KMS-11 (cell line): ENCODE data around the gene CXCR6.

Experiments
- H2AFZ ChIP-seq: fragments of 200-600 bp; sonication (generic); 2 replicates; pipeline ENCODE4 v1.6.1; 2016; ENCODE audit warnings: antibody characterized with exemption, mixed run types, low read depth
- H3K27ac ChIP-seq: fragments of 200-600 bp; sonication (generic); 2 replicates; pipeline ENCODE4 v1.6.1; 2016; ENCODE audit warnings: mild to moderate bottlenecking, mixed run types
- H3K27me3 ChIP-seq: fragments of 200-600 bp; sonication (generic); 2 replicates; pipeline ENCODE4 v1.6.1; 2017; ENCODE audit warnings: mild to moderate bottlenecking, low read depth, mixed run types, moderate library complexity; ENCODE audit not compliant: insufficient read depth
- H3K36me3 ChIP-seq: fragments of 200-600 bp; sonication (generic); 2 replicates; pipeline ENCODE4 v1.6.1; 2017; ENCODE audit warnings: mild to moderate bottlenecking, mixed run types; ENCODE audit not compliant: insufficient read depth
- H3K4me1 ChIP-seq: fragments of 200-600 bp; sonication (generic); 2 replicates; pipeline ENCODE4 v1.6.1; 2016; ENCODE audit warnings: mild to moderate bottlenecking, low read depth, mixed run types; ENCODE audit not compliant: poor library complexity, severe bottlenecking
- H3K4me2 ChIP-seq: fragments of 200-600 bp; sonication (generic); 2 replicates; pipeline ENCODE4 v1.7.0; 2016; ENCODE audit warnings: mild to moderate bottlenecking, mixed run types
- H3K4me3 ChIP-seq: fragments of 200-600 bp; sonication (generic); IDR thresholded peaks from 2 replicates; pipeline ENCODE4 v1.6.1; 2017; ENCODE audit warnings: low read depth, low read length, mixed read lengths; ENCODE audit not compliant: insufficient read depth
- H3K79me2 ChIP-seq: fragments of 200-600 bp; sonication (generic); 2 replicates; pipeline ENCODE4 v1.6.1; 2016; ENCODE audit warnings: low read depth, mixed run types; ENCODE audit not compliant: insufficient read depth
- H3K9ac ChIP-seq: fragments of 200-600 bp; sonication (generic); 2 replicates; pipeline ENCODE4 v1.6.1; 2016; ENCODE audit warnings: mild to moderate bottlenecking, mixed run types
- H4K20me1 ChIP-seq: fragments of 200-600 bp; sonication (generic); 2 replicates; pipeline ENCODE4 v1.6.1; 2016; ENCODE audit warnings: mild to moderate bottlenecking, mixed run types; ENCODE audit not compliant: insufficient read depth
- TF ChIP-seq, protein P1 (sequence below): fragments of 200-600 bp; sonication (generic); conservative IDR thresholded peaks from 2 replicates; pipeline ENCODE4 v1.6.1; 2017; ENCODE audit warnings: low read depth, mild to moderate bottlenecking, antibody characterized with exemption, low read length, moderate library complexity, mixed read lengths

CXCR6 gene

GRCh38 chr3:45917146-45917898 lies 25.9 kb upstream of the CXCR6 start:
- no peaks in the 10 kb centered on the region for H3K27me3 ChIP-seq
- H3K36me3 ChIP-seq = no peaks in the 10 kb centered on the region
- H3K9ac ChIP-seq = no peak overlapping the region
- H3K27ac ChIP-seq = no peak overlapping the region
- H3K4me3 ChIP-seq = no peak overlapping the region
- H3K4me2 ChIP-seq = no peak overlapping the region
- TF ChIP-seq, protein P1, sequence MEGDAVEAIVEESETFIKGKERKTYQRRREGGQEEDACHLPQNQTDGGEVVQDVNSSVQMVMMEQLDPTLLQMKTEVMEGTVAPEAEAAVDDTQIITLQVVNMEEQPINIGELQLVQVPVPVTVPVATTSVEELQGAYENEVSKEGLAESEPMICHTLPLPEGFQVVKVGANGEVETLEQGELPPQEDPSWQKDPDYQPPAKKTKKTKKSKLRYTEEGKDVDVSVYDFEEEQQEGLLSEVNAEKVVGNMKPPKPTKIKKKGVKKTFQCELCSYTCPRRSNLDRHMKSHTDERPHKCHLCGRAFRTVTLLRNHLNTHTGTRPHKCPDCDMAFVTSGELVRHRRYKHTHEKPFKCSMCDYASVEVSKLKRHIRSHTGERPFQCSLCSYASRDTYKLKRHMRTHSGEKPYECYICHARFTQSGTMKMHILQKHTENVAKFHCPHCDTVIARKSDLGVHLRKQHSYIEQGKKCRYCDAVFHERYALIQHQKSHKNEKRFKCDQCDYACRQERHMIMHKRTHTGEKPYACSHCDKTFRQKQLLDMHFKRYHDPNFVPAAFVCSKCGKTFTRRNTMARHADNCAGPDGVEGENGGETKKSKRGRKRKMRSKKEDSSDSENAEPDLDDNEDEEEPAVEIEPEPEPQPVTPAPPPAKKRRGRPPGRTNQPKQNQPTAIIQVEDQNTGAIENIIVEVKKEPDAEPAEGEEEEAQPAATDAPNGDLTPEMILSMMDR = no peak
- peaks cover 14% of the 10 kb centered on the region for H3K4me1 ChIP-seq
- H3K79me2 ChIP-seq = no peaks in the 10 kb centered on the region
- no peak overlapping the region for H2AFZ ChIP-seq
- H4K20me1 ChIP-seq = no peaks in the 10 kb centered on the region

DNA sequence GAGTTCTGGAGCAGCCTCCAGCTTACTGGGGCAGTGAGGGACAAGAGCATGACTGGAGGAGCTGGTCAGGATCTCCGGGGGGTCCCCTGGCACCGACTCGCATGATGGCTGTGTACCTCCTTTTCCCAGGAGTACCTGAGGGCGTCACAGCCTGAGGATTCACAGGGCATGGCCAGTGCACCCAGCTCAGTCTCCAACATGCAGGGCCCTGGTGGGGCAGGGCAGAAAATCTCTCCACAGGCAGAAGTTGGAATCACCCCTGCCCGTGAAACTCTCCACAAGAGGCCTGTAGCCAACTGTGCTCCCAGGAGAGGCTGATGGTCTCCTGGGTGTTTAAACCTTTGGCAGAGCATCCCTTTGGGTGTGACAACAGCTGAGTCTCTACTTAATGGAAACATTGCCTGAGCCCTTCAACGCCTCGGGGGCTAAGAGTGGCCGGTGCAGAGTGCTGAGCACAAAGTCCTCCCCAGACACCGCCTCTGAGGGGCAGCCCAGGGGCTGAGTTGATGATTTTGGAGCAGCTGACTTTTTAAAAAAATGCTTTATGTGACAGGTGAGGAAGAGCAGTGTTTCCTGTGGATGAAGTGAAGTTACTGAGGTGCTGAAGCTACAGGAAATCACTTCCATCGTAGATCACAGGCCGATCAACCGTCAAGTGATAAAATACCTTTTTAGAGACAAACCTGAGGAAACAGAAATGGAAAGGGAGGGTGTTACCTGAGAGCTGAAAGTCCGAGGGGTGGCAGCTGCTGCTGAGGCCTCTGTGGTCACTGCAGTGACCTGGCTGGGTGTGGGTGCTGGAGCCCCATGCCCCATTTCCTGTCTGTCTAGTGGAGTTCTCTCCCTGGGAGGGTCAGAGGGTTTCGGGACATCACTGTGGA lies 21.9 kb upstream of the CXCR6 start:
- H3K27ac ChIP-seq = no peak overlapping the region
- H3K4me3 ChIP-seq = no peak overlapping the region
- no peak overlapping the region for H2AFZ ChIP-seq
- TF ChIP-seq, protein P1 = no peak
- no peaks in the 10 kb centered on the region for H3K27me3 ChIP-seq
- H3K79me2 ChIP-seq = no peaks in the 10 kb centered on the region
- H3K9ac ChIP-seq = no peak overlapping the region
- no peaks in the 10 kb centered on the region for H4K20me1 ChIP-seq
- no peak overlapping the region for H3K4me2 ChIP-seq
- H3K4me1 ChIP-seq = peaks cover 5% of the 10 kb centered on the region
- no peaks in the 10 kb centered on the region for H3K36me3 ChIP-seq

DNA sequence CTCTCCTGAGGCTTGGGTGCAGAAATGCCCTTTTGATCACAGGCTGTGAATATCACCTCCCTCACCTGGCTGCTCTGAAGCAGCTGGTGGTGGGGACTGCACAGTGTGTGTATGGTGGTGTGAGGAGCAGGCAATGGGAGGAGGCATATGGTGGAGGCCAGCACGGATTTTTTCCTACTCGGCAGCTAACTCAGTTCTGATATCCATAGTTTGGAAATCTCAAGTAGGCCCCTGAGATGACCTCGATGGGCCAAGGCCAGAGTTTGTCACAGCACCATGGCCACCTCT lies 21.3 kb upstream of the CXCR6 start:
- Histone ChIP-seq H3K4me2 (no peak overlapping the region), H3K27ac (no peak overlapping the region), H3K4me3 (no peak overlapping the region), H3K36me3 (no peaks in the 10 kb centered on the region), H3K9ac (no peak overlapping the region), H2AFZ (no peak overlapping the region), H3K27me3 (no peaks in the 10 kb centered on the region), H3K79me2 (no peaks in the 10 kb centered on the region), H3K4me1 (peaks cover 4% of the 10 kb centered on the region), H4K20me1 (no peaks in the 10 kb centered on the region)
- TF ChIP-seq, protein P1 = no peak

GRCh38 chr3:45922950-45923590 lies 20.2 kb upstream of the CXCR6 start:
- Histone ChIP-seq H3K36me3 (no peaks in the 10 kb centered on the region), H3K4me1 (peaks cover 4% of the 10 kb centered on the region), H3K4me2 (no peak overlapping the region), H3K9ac (no peak overlapping the region), H2AFZ (no peak overlapping the region), H3K27me3 (no peaks in the 10 kb centered on the region), H4K20me1 (no peaks in the 10 kb centered on the region), H3K4me3 (no peak overlapping the region), H3K27ac (no peak overlapping the region), H3K79me2 (no peaks in the 10 kb centered on the region)
- TF ChIP-seq, protein P1 = no peak
